ENCODE measurements around the gene KLHDC4. TPM values are rescaled to one million over a fixed set of nuclear protein-coding genes. Genes with fewer than 3 reads are reported as not detected.

KLHDC4 gene
- polyA plus RNA-seq, 2 of the 4 experiments (the other 2 are of a cell fraction) = 25.9 to 37.2 TPM

- Histone ChIP-seq H3K9me3 (no peaks in the 10 kb centered on the region), H3K4me2 (peak overlapping the region; percentile 72), H3K27ac (peak overlapping the region; percentile 95 to 96), H3K4me1 (peaks cover 84% of the 10 kb centered on the region), H3K4me3 (no peak overlapping the region)
- peak; percentile 98 for FAIRE-seq
- DNase-seq (ENCODE audit: low read depth in 1 of 2, low spot score in 1 of 2) = peak; percentile 98 to 100
- peak; percentile 90 to 91 for ATAC-seq
- ChIA-PET POLR2A (interaction anchor here (0.7 to 3.7 kb wide), 15 partner anchors 9 to 81 kb away, joined by 3 to 44 read pairs (median 7); partner anchors contain the start of gene SLC7A5), CTCF (interaction anchor here (0.8 to 10.0 kb wide), 14 partner anchors 9 to 81 kb away, joined by 3 to 147 read pairs (median 6); no protein-coding TSS in a partner anchor)
- WGBS (ENCODE audit: missing lambda C conversion rate) = 2% methylated on average over 20 of the region's 20 CpGs
- TF ChIP-seq USF2 (IDR thresholded peaks at IDR 0.05) (peak; percentile 87), MAFK (IDR thresholded peaks at IDR 0.05; ENCODE audit: partially characterized antibody) (peak; percentile 95), KDM5A (IDR thresholded peaks at IDR 0.05) (no peak), SREBF2 (IDR thresholded peaks at IDR 0.05) (no peak), HDAC2 (IDR thresholded peaks at IDR 0.05) (no peak), HEYL (CRISPR knock-in tag; IDR thresholded peaks at IDR 0.05) (no peak), FOSL2 (IDR thresholded peaks at IDR 0.05) (peak; percentile 81), FOSL2 (CRISPR knock-in tag; IDR thresholded peaks at IDR 0.05) (peak; percentile 98), BCL3 (IDR thresholded peaks at IDR 0.05) (peak; percentile 75; the same call in 2 of the 3 replicates), NPAS2 (CRISPR knock-in tag; IDR thresholded peaks at IDR 0.05; ENCODE audit: borderline replicate concordance) (peak; percentile 86; the same call in 1 of the 2 replicates), EP300 (IDR thresholded peaks at IDR 0.05) (peak; percentile 89 to 98), TP53 (CRISPR knock-in tag; IDR thresholded peaks at IDR 0.05) (no peak; the same call in 1 of the 2 replicates), RNF2 (IDR thresholded peaks at IDR 0.05; ENCODE audit: borderline replicate concordance, low read depth) (no peak), SMC3 (IDR thresholded peaks at IDR 0.05) (0 out of 3 replicates have a peak, but pooled peaks have one; percentile 6), HOXB13 (CRISPR knock-in tag; IDR thresholded peaks at IDR 0.05; ENCODE audit: low read depth) (peak; percentile 69; the same call in 1 of the 2 replicates), BHLHE40 (IDR thresholded peaks at IDR 0.05; ENCODE audit: low read depth, low read length) (peak; percentile 97), MYC (IDR thresholded peaks at IDR 0.05; ENCODE audit: borderline replicate concordance, low read length) (peak; percentile 59), EHMT2 (IDR thresholded peaks at IDR 0.05; ENCODE audit: low read depth) (no peak), RAD21 (conservative IDR thresholded peaks at IDR 0.05 in 1 of 2, IDR thresholded peaks at IDR 0.05 in 1 of 2) (no peak; a peak in 3 of 5 replicates), RCOR1 (IDR thresholded peaks at IDR 0.05; ENCODE audit: low read depth, low read length) (0 out of 2 replicates have a peak, but pooled peaks have one; percentile 14), KDM1A (IDR thresholded peaks at IDR 0.05; ENCODE audit: low read depth) (no peak), JUNB (IDR thresholded peaks at IDR 0.05) (peak; percentile 85), JUN (IDR thresholded peaks at IDR 0.05) (peak; percentile 40 to 96; a peak in 3 of 5 replicates), GATA3 (IDR thresholded peaks at IDR 0.05; ENCODE audit: borderline replicate concordance) (peak; percentile 97), ZFP36 (IDR thresholded peaks at IDR 0.05; ENCODE audit: borderline replicate concordance, partially characterized antibody) (peak; percentile 44), POLR2AphosphoS2 (conservative IDR thresholded peaks at IDR 0.05; ENCODE audit: low read length) (no peak), MAX (IDR thresholded peaks at IDR 0.05) (peak; percentile 96), PBX3 (IDR thresholded peaks at IDR 0.05) (peak; percentile 92), CHD2 (IDR thresholded peaks at IDR 0.05; ENCODE audit: low read length, partially characterized antibody) (no peak), NR3C1 (IDR thresholded peaks at IDR 0.05) (no peak), CTCF (IDR thresholded peaks at IDR 0.05) (no peak), ZC3H11A (IDR thresholded peaks at IDR 0.05) (no peak)
- TF ChIP-seq, protein P1, sequence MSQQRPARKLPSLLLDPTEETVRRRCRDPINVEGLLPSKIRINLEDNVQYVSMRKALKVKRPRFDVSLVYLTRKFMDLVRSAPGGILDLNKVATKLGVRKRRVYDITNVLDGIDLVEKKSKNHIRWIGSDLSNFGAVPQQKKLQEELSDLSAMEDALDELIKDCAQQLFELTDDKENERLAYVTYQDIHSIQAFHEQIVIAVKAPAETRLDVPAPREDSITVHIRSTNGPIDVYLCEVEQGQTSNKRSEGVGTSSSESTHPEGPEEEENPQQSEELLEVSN (IDR thresholded peaks at IDR 0.05; ENCODE audit: borderline replicate concordance, low read depth) = peak; percentile 20
- TF ChIP-seq, protein P2, sequence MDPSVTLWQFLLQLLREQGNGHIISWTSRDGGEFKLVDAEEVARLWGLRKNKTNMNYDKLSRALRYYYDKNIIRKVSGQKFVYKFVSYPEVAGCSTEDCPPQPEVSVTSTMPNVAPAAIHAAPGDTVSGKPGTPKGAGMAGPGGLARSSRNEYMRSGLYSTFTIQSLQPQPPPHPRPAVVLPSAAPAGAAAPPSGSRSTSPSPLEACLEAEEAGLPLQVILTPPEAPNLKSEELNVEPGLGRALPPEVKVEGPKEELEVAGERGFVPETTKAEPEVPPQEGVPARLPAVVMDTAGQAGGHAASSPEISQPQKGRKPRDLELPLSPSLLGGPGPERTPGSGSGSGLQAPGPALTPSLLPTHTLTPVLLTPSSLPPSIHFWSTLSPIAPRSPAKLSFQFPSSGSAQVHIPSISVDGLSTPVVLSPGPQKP (IDR thresholded peaks at IDR 0.05; ENCODE audit: low read depth, low read length) = no peak
Observed at GRCh38 chr16:87789437-87790291, 23.9 kb upstream of the KLHDC4 start.
